HG03159 (cell line): ENCODE data around the gene DLX3.
"Not testable (repeated sequence)": the region's sequence is repeated elsewhere in the genome, so short reads cannot be mapped to it uniquely, and the experiment has no call there.

ENCODE experiments used
- ATAC-seq: cut with Tn5 transposase; IDR thresholded peaks from one replicate; pipeline ENCODE4 v1.9.1; 2021; ENCODE audit warnings: mild to moderate bottlenecking, moderate library complexity; ENCODE audit not compliant: unreplicated experiment

Gene DLX3

DNA sequence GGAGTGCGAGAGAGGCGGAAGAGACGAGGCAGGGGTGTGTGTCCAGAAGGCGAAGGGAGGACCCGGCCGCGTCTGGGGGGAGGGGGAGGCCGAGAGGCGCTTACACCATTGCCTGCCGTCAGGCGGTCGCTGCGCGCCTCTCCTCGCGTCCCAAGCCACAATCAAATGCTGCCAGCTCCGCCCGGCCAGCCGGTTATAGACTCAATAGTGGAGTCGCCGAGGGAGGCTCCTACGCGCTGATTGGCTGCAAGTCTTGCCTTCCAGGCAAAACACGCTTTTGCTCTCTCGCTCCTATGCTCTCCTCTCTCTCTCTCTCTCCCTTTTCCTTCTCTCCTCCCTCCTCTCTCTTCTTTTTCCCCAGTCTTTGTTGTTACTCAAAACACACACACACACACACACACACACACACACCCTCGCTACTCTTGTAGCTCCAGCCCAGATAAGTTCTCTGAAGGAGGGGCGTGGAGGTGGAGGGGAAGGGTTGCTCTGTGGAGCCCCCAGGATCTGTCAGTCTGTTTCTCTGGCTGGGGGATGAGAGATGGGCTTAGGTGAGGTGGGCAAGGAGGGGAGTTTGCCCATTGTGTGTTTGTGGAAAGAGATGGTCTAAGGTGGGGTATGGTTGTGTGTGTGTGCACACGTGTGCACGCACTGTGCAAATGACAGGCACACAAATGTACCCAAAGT lies at the start of gene DLX3:
Gene DLX3, minus strand, starts transcription at position 170 of the 684 bp plus-strand sequence. CDS start 226 bp downstream, outside the sequence.
- no peak for ATAC-seq

DNA sequence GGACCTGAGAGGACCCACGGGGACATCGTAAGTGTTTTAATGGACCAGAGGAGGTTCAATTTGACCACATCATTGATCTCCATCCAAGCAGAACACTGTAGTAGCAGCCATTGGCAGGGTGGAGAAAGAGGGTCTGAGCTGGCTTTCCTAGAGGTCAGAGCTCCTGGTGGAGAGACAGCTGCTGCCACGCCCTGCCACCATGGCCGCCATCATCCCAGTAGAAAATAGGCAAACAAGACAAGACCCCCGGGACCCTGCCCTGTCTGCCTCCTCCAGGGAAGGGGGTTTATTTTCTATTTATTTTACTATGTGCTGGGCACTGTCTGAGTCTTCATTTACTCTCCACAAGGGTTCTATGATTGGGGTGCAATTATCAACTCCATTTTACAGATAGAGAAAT lies 49.5 kb upstream of the DLX3 start:
- ATAC-seq: no peak

DNA sequence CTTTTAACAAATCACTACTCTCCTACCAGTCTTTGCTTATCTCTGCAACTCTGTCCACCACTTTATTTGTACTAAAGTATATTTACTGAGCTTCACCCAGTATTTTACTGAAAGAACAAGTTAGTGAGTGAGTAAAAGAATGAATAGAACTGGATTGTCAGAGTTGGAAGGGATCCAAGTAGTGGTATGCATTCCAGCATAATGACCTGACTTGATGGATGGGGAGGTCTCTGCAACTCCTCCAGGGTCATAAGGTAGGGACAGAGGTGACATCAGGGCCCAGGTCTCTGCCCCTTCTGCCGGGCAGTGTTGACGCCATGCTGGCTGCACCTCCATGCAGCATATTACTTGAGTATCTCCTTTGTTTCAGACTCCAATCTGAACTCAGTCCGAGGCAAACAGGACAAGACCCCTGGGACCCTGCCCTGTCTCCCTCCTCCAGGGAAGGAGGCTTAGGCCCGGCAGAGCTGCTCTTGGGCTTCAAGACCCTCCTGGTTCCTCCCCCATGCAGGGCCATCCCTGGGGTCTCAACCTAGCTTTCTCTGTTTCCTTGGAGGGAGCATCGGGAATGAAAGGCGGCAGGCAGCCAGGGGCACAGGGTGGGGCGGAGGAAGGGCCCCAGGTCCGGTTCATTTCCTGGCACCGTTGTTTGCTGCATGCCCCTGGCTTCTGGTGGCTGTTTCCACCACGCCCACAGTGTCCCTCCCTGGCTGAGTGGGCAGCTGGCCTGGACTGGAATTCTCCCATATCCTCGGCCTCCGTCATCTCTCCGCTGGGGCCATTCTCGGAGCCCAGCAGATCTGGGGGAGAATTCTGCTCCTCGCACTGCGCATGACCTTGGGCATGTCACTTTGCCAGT lies 48.5 kb upstream of the DLX3 start:
- ATAC-seq: no peak

- no peak for ATAC-seq
Observed at GRCh38 chr17:50042211-50042610, 47.2 kb upstream of the DLX3 start.

DNA sequence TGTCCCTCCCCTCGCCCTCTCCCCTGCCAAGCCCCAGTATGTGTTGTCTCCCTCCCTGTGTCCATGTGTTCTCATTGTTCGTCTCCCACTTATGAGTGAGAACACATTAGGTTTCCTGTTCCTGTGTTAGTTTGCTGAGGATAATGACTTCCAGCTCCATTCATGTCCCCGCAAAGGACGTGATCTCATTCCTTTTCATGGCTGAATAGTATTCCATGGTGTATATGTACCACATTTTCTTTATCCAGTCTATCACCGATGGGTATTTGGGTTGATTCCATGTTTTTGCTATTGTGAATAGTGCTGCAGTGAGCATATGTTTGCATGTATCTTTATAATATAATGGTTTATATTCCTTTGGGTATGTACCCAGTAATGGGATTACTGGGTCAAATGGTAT lies 45.5 kb upstream of the DLX3 start:
- ATAC-seq: not testable (repeated sequence)

DNA sequence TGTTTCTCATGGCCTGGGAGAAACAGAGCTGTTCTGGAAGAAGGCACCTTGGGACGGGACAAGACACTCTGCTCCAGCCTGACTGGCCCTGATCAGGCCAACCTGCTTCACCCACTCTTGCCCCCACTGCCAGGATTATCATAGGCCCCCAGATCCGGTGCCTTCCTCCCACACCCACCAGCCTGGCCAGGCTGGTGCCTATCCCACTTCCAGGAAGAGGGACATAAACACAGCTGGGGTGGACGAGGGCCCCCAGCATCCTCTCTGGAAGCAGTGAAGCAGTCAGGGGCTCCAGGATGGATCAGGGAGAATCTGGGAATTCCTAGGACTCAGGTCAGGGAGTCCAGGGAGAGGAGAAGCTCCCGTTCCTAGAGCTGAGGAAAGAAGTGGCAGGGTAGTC lies 44.0 kb upstream of the DLX3 start:
- no peak for ATAC-seq

- no peak for ATAC-seq
Observed at GRCh38 chr17:50037321-50038107, 42.5 kb upstream of the DLX3 start.

GRCh38 chr17:50036455-50037261 lies 41.6 kb upstream of the DLX3 start:
- no peak for ATAC-seq

DNA sequence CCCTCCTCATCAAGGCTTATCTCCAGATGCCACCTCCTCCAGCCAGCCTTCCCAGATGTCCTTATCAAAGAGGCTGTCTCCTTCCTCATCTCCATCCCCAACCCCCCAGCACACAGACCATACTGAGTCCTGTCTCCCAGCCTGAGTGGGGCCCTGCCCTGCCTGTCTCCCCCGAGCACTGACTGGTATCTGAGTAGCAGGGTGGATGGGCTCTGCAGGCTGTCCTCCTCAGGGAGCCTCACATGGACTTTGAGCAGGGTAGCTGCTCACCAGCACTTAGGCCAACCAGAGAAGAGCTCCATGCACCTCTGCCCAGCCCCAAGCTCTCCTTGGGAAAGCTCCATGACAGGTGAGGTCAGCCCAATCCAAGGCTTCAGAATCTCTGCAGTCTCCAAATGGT lies 40.9 kb upstream of the DLX3 start:
- ATAC-seq: no peak

GRCh38 chr17:50035421-50035879 lies 40.4 kb upstream of the DLX3 start:
- no peak for ATAC-seq

DNA sequence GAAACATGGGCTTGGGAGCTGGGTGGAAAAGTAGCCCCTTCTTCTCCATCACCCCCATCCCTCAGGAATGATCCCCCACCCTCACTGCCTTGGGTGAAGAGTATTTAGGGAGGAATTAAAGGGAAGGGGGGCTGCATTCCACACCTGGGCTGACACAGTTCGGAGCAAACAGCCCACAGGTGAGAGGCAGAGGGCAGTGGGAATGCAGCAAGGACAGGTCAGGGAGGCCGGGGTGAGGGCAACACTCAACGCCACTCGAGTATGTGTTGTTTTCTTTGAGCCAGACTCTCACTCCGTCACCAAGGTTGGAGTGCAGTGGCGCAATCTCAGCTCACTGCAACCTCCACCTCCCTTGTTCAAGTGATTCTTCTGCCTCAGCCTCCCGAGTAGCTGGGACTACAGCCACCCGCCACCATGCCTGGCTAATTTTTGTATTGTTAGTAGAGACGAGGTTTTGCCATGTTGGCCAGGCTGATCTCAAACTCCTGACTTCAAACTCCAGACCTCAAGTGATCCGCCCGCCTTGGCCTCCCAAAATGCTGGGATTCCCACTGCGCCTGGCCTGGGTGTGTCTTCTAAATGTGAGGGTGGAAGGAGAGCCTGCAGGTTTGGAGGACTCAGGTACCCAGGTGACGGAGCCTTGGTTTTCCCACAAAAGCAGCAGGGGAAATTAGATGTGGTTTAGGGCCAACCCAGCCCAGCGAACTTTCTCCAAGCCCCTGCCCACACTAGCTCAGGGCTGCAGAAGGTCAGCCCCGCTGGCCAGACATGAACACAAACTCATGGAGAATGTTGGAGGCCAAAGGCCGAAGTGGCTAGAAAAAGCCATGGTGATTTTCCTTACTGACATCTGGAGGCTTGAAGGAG lies 39.7 kb upstream of the DLX3 start:
- no peak for ATAC-seq

DNA sequence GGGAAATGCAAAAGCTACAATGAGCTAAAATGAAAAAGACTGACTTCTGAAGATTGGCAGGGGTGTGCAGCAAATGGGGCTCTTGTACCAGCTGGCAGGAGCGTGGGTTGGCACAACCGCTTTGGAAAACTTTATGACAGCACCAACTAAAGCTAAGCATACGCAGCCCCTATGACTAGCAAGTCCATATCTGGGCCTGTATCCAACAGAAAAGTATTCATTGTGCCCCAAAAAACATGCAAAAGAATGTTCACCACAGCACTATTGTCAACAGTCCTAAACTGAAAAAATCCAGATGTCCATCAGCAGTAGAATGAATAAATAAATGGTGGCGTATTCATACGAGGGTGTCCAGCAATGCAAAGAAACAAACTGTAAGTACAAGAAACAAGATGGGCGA lies 38.3 kb upstream of the DLX3 start:
- ATAC-seq: no peak

- no peak for ATAC-seq
Observed at GRCh38 chr17:50029185-50029584, 34.2 kb upstream of the DLX3 start.

DNA sequence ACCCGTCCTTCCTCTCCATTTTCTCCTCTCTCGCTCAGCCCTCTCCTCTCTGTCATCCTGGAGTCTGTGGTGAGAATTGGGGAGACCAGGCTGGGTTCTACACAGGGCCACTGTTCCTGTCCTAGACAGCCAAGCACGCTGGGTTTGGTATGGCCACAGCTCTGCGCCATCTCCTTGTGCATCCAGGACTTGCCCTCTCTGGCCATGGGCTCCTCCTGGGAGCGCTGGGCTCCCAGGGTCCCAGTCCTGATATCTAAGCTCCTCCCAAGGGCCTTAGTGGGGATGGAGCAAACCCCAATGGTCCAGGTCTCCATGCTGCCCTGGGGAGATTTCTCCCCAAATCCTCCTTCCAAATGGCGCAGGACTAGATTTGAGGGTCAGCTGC lies 33.7 kb upstream of the DLX3 start:
- ATAC-seq: no peak

GRCh38 chr17:50027881-50028735 lies 33.1 kb upstream of the DLX3 start:
- no peak for ATAC-seq

DNA sequence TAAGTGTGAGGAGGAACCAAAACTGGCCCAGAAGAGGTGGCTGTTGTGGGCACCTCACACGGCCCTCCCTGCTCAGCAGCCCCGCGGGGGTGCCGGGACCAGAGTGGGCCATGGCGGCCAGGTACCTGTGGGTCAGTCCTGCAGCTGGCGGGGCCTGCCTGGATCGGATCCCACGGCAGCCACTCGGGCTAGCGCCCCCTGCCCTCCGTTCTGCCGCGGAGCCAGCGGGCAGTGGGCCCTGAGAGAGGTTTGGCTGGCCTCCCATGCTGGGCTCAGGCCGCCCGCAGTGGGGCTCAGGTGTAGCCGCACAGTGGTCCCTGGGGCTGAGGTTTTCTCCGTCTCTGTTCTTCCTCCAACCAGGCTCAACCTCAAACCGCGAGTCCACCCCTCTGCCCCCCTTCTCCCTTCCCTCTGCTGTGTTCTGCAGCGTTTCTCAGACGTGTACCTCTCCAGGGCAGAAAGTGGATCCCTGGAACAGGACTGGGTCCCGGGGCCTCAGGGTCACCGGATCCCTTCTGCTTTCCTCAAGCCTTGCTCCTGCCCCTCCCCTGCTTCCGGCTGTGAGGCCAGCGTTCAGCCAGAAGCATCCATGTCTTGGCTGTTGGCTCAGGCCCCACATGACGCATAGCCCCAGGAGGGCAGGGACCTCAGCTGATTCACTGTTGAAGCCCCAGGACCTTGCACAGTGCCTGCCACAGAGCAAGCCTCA lies 32.3 kb upstream of the DLX3 start:
- no peak for ATAC-seq

GRCh38 chr17:50026837-50027171 lies 31.8 kb upstream of the DLX3 start:
- ATAC-seq: no peak

GRCh38 chr17:50026046-50026675 lies 31.1 kb upstream of the DLX3 start:
- no peak for ATAC-seq
